Neural cell (in vitro differentiated cells): ENCODE results near the gene ANKRD28. TPM values are rescaled to one million over a fixed set of nuclear protein-coding genes. Genes with fewer than 3 reads are reported as not detected.

Experiments used
- H2AFZ ChIP-seq: fragments of 200-600, 300-800 bp; sonication (generic), shearing (Covaris generic); 2 replicates; pipeline ENCODE4 v1.6.0; 2014; ENCODE audit warnings: low read depth, mild to moderate bottlenecking, antibody characterized with exemption, low read length, moderate library complexity
- H3F3A ChIP-seq: fragments of 200-600 bp; shearing (Covaris generic); 2 replicates; pipeline ENCODE4 v1.6.1; 2016; ENCODE audit warnings: mild to moderate bottlenecking, moderate library complexity, mixed read lengths, antibody characterized with exemption, low read length; ENCODE audit not compliant: insufficient read depth, poor library complexity, severe bottlenecking
- H3K27ac ChIP-seq: fragments of 200-600, 300-800 bp; sonication (generic), shearing (Covaris generic); 2 replicates; pipeline ENCODE4 v1.5.1; 2014; ENCODE audit warnings: mild to moderate bottlenecking, low read length, moderate library complexity
- H3K27me3 ChIP-seq: fragments of 300-800, 200-600 bp; sonication (generic), shearing (Covaris generic); 2 replicates; pipeline ENCODE4 v1.6.0; 2014; ENCODE audit warnings: mild to moderate bottlenecking, low read depth, low read length, moderate library complexity; ENCODE audit not compliant: insufficient read depth
- H3K36me3 ChIP-seq: fragments of 300-800, 200-600 bp; sonication (generic), shearing (Covaris generic); 2 replicates; pipeline ENCODE4 v1.5.1; 2014; ENCODE audit warnings: mild to moderate bottlenecking, antibody characterized with exemption, low read length, moderate library complexity; ENCODE audit not compliant: insufficient read depth
- H3K4me2 ChIP-seq: fragments of 300-800, 200-600 bp; sonication (generic), shearing (Covaris generic); 2 replicates; pipeline ENCODE4 v1.6.0; 2014; ENCODE audit warnings: mild to moderate bottlenecking, low read length
- H3K4me3 ChIP-seq: fragments of 300-800, 200-600 bp; sonication (generic), shearing (Covaris generic); 2 replicates; pipeline ENCODE4 v1.5.1; 2014; ENCODE audit warnings: mild to moderate bottlenecking, low read length, moderate library complexity
- H3K79me2 ChIP-seq: fragments of 200-600 bp; shearing (Covaris generic); replicated peaks from 2 replicates; pipeline ENCODE4 v1.6.0; 2014; ENCODE audit warnings: mild to moderate bottlenecking, low read length, moderate library complexity; ENCODE audit not compliant: insufficient read depth
- H3K9ac ChIP-seq: fragments of 300-800, 200-600 bp; sonication (generic), shearing (Covaris generic); 2 replicates; pipeline ENCODE4 v1.6.1; 2016; ENCODE audit warnings: mild to moderate bottlenecking, low read length, mixed read lengths
- H3K9me2 ChIP-seq: fragments of 200-600 bp; shearing (Covaris generic); 2 replicates; pipeline ENCODE4 v1.6.1; 2016; ENCODE audit warnings: mild to moderate bottlenecking, low read length, mixed read lengths; ENCODE audit not compliant: insufficient read depth
- H3K9me3 ChIP-seq: fragments of 200-600, 300-800 bp; sonication (generic), shearing (Covaris generic); 2 replicates; pipeline ENCODE4 v1.6.1; 2016; ENCODE audit warnings: mild to moderate bottlenecking, mixed run types, low read length, moderate library complexity, mixed read lengths
- H4K20me1 ChIP-seq: fragments of 200-600 bp; shearing (Covaris generic); 2 replicates; pipeline ENCODE4 v1.6.1; 2016; ENCODE audit warnings: mild to moderate bottlenecking, mixed run types; ENCODE audit not compliant: insufficient read depth
- CTCF ChIP-seq: fragments of 450-650 bp; IDR thresholded peaks from 2 replicates; pipeline ENCODE4 v1.5.1; 2014; ENCODE audit warnings: antibody characterized with exemption, mild to moderate bottlenecking, moderate library complexity; ENCODE audit not compliant: poor library complexity, severe bottlenecking
- EP300 ChIP-seq: fragments of 450-650 bp; conservative IDR thresholded peaks from 2 replicates; pipeline ENCODE4 v1.6.1; 2014; ENCODE audit warnings: antibody characterized with exemption, mild to moderate bottlenecking, moderate library complexity; ENCODE audit not compliant: poor library complexity, severe bottlenecking
- EZH2 ChIP-seq: fragments of 200-600, 300-800 bp; shearing (Covaris generic), sonication (generic); IDR thresholded peaks from 2 replicates; pipeline ENCODE4 v1.6.1; 2014; ENCODE audit warnings: antibody characterized with exemption, low read length, borderline replicate concordance, mild to moderate bottlenecking; ENCODE audit not compliant: insufficient read depth, poor library complexity, severe bottlenecking
- MXI1 ChIP-seq: fragments of 450-650 bp; conservative IDR thresholded peaks from 2 replicates; pipeline ENCODE4 v1.6.1; 2014; ENCODE audit warnings: antibody characterized with exemption, mild to moderate bottlenecking; ENCODE audit not compliant: poor library complexity, severe bottlenecking
- POLR2AphosphoS5 ChIP-seq: IDR thresholded peaks from 2 replicates; pipeline ENCODE4 v1.6.1; 2012
- RAD21 ChIP-seq: fragments of 450-650 bp; conservative IDR thresholded peaks from 2 replicates; pipeline ENCODE4 v1.6.1; 2014; ENCODE audit warnings: antibody characterized with exemption, mild to moderate bottlenecking, moderate library complexity
- REST ChIP-seq: IDR thresholded peaks from 2 replicates; pipeline ENCODE4 v1.6.1; 2012; ENCODE audit warnings: borderline replicate concordance
- SMC3 ChIP-seq: fragments of 450-650 bp; conservative IDR thresholded peaks from 2 replicates; pipeline ENCODE4 v1.6.1; 2014; ENCODE audit warnings: antibody characterized with exemption, mild to moderate bottlenecking, moderate library complexity; ENCODE audit not compliant: poor library complexity
- TAF1 ChIP-seq: IDR thresholded peaks from 2 replicates; pipeline ENCODE4 v1.6.1; 2012; ENCODE audit warnings: low read depth
- polyA plus RNA-seq: library from polyadenylated mRNA; depleted of rRNA; stranded (reverse); fragments of >200 nt; gene quantifications from 2 replicates; pipeline ENCODE4 v1.2.3, GENCODE V29; 2014

ANKRD28 gene
- polyA plus RNA-seq, 1 donor from 2014 or later, result 101 TPM

GRCh38 chr3:15755181-15755580 lies 42.6 kb downstream of the ANKRD28 start:
- no peaks in the 10 kb centered on the region for H3F3A ChIP-seq
- H3K9ac ChIP-seq, result no peak overlapping the region
- no peaks in the 10 kb centered on the region for H3K27me3 ChIP-seq
- H3K4me2 ChIP-seq, result no peak overlapping the region
- H3K9me2 ChIP-seq, result no peaks in the 10 kb centered on the region
- no peak overlapping the region for H3K27ac ChIP-seq
- no peak overlapping the region for H3K4me3 ChIP-seq
- no peak overlapping the region for H2AFZ ChIP-seq
- no peaks in the 10 kb centered on the region for H4K20me1 ChIP-seq
- TF ChIP-seq RAD21 (no peak), EP300 (no peak), REST (no peak), CTCF (no peak), TAF1 (no peak), MXI1 (no peak), SMC3 (no peak), POLR2AphosphoS5 (no peak), EZH2 (no peak)
- no peaks in the 10 kb centered on the region for H3K79me2 ChIP-seq
- H3K9me3 ChIP-seq, result no peaks in the 10 kb centered on the region
- no peaks in the 10 kb centered on the region for H3K36me3 ChIP-seq

GRCh38 chr3:15754047-15754446 lies 43.7 kb downstream of the ANKRD28 start:
- H3K36me3 ChIP-seq, result no peaks in the 10 kb centered on the region
- TF ChIP-seq EZH2 (no peak), TAF1 (no peak), REST (no peak), MXI1 (no peak), SMC3 (no peak), CTCF (no peak), EP300 (no peak), POLR2AphosphoS5 (no peak), RAD21 (no peak)
- H3K9ac ChIP-seq, result no peak overlapping the region
- H3K9me3 ChIP-seq, result no peaks in the 10 kb centered on the region
- H3K4me2 ChIP-seq, result no peak overlapping the region
- no peaks in the 10 kb centered on the region for H3K79me2 ChIP-seq
- H4K20me1 ChIP-seq, result no peaks in the 10 kb centered on the region
- no peak overlapping the region for H3K27ac ChIP-seq
- no peak overlapping the region for H2AFZ ChIP-seq
- no peak overlapping the region for H3K4me3 ChIP-seq
- no peaks in the 10 kb centered on the region for H3K9me2 ChIP-seq
- no peaks in the 10 kb centered on the region for H3F3A ChIP-seq
- H3K27me3 ChIP-seq, result no peaks in the 10 kb centered on the region
